ENCODE data around the gene KSR1.

GRCh38 chr17:27562777-27563455, 106.7 kb downstream of the KSR1 start:
- TF ChIP-seq CTCF (conservative IDR thresholded peaks at IDR 0.05; ENCODE audit: low read depth in 2 of 2): no peak
- TF ChIP-seq POLR2AphosphoS5 (IDR thresholded peaks at IDR 0.05; ENCODE audit: low read depth): no peak
- TF ChIP-seq REST (IDR thresholded peaks at IDR 0.05; ENCODE audit: unreplicated experiment): no peak
- no peak for TF ChIP-seq EZH2phosphoT487 (IDR thresholded peaks at IDR 0.05; ENCODE audit: unreplicated experiment)
- no peak for TF ChIP-seq JUNB (IDR thresholded peaks at IDR 0.05; ENCODE audit: unreplicated experiment)
- TF ChIP-seq EZH2 (IDR thresholded peaks at IDR 0.05; ENCODE audit: low read depth, unreplicated experiment): no peak
- TF ChIP-seq ZNF114 (CRISPR knock-in tag; IDR thresholded peaks at IDR 0.05): no peak
